HG03354 (cell line): ENCODE data around the gene NCOR2.
A peak's percentile ranks its signal among the peaks of the same experiment; 100 is the strongest.

Source experiments
- ATAC-seq: cut with Tn5 transposase; IDR thresholded peaks from one replicate; pipeline ENCODE4 v1.9.1; 2021; ENCODE audit warnings: mild to moderate bottlenecking; ENCODE audit not compliant: unreplicated experiment, poor library complexity, severe bottlenecking

The NCOR2 gene

DNA sequence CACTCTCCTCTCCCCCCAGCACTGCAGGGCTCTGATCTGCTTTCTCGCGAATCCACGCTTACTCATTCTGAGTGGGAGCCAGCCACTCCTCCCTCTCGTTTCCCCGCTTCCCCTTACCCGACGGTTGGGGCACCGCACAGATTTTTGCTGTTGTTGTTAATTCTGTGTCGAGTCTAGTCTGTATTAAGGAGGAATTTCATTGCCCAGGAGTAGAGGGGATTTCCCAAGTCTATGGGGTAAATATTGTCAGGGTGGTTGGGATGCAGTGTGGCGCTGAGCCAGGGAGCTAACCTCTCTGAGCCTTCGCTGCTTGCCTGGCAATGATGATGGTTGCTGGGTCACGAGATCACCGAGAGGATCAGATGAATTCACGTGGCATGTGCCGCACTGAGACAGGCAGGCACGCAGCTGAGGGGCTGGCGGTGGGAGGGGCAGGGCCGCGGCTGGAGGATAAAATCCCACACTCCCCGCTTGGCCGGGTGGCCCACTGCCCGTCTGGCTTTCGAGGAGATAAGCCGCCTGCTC is 18.5 kb downstream of the NCOR2 start:
- ATAC-seq, result no peak

DNA sequence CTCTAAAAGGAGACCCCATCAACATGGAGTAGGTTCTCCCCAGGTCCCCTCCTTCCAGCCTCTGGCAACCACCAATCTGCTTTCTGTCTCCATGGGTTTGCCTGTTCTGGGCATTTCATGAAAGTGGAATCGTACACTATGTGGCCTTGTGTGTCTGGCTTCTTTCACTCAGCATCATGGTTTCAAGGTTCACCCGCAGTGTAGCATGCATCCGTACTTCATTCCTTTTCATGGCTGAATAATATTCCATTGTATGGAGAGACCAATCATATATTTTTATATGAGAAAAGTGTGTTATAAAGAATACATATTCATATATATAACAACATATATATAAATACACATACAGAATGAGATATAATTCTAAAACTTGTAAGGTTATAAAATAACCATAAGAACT is 19.8 kb downstream of the NCOR2 start:
- no peak for ATAC-seq

DNA sequence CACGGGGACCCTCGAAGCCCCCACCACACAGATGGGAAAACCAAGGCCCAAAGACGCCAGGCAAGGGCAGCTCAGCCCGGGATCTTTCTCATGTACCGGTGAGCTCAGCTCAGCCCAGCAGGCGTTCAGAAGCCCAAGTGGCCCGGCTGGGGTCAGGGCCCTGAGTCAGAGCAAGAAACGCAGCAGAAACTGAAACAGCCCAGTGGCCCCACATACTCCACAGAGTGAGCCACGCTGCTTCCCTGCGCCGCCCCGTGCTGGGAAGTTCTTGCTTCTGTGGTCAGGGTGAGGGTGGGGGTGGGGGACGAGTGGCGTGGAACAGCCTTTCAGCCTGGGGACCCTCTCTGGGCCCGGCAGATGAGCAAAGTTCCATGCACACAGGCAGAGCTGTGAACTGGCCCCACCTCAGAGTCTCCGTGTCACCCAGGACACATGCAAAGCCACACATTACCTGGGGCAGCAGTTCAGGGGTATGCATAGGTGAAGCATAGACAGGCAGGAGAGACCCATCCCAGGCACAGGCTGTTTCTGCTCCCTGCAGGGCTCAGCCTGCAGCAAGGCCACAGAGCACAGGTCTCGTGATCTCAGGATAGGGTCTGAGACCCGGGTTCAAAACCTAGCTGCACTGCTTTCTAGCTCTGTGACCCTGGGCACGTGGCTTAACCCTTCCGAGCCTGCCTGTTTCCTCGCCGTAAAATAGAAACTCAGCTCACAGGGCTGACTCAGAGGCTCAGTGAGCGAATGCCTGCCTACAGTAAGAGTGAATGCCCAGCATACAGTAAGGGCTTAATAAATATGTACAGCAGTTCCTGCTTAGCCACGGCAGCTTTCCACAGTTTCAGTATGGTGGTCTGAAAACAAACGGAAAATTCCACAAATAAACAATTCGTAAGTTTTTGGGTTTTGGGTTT is 21.6 kb downstream of the NCOR2 start:
- ATAC-seq, result peak; percentile 70

DNA sequence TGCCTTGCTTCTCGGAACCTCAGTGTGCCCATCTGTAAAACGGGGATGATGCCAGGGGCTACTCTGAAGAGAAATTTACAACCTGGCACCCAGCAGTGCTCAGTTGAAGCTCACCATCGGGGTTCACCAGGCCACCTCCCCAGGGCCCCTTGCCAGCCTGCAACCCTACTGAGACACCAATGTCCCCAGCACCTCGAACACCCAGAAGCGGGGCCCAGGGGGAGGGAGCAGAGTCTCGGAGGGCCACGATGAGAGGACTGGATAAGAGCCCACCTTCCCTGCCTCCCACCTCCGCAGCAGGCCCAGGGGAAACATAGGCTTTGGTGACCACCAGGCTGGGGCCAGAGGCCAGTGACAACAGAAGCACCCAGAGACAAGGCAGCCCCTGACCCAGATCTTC is 22.4 kb downstream of the NCOR2 start:
- no peak for ATAC-seq

DNA sequence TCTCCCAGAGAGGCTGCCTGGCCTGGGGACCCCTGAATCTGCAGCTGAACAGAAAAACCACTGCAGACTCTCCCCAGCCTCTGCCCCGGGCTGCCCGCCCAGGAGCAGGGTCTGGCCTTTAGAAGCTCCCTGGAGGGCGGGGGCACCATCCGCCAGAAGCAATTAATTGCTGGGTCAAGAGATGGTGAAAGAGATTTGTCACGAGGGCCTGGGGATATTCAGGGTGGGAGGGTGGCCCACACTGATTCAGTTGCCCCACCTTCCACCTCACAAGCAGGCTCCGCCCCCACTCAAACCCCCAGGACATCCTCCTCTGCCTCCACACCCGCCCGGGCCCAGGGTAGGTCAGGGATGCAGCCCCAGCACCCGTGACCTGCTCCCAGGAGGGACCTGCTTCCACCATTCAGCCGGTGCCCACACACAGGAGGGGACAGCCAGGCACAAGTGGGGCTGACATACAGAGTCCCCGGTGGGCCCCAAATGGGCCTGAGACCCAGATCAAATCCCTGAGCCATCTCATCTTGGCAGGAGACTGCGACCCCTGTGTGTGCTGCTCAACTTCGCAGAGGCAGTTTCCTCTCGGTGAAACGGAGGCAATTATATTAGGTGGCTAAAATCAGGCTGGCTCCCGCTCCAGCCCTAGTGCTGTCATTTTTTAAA is 23.0 kb downstream of the NCOR2 start:
- ATAC-seq, result no peak

DNA sequence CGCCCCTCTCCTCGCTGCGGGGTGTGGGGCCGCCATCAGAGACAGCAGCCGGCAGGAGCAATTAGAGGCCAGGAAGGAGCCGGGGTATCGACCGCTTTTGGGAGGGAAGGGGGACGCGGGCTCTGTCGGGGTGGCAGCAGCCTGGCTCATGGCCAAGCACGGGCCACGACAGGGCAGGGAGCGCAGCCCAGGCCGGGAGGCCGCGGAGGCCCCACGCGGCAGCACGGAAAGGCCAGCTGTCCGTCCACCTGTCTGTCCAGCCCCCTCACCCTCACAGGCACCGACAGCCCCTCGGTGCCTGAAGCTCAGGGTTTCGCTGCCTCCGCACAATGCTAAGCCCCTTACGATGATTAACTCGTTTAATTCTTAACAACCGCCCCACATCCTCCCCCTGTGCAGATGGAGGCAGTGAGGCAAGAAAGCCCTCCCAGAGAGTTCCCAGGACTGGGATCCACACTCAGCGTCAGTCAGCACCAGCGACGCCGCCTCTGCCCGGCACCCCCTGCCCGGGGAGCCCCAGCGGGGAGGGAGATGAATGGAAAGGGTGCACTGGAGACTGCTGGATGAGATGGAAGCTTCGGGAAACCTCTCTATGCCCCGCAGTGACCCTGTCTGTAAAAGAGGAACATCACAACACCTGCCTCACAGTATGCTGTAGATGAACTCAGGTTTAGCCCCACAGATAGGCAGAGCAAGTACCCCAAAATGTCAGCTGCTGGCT is 23.7 kb downstream of the NCOR2 start:
- peak; percentile 43 for ATAC-seq

DNA sequence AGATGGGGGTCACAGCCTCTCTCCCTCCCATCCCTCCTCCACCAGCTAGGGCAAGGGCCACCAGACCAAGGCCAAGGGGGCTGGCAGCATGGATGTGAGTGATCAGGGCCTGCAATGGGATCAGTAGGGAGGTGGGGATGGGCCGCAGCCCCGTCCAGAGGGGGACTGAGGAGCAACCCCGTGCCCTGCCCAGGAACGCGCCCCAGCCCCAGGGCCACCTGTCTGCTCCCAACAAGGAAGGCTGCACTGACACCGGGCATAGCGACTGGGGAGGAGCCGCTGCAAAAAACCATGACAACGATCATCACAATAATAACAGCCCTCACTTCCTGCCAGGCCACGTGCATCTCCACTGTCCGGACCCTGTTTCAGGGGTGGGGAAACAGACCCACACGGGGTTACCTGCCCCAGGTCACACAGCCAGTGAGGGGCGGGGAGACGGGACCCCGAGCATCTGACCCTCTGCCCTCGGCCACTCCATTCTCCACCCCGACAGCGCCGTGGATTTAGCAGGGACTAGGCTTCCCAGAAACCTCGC is 24.3 kb downstream of the NCOR2 start:
- ATAC-seq, result peak; percentile 53

DNA sequence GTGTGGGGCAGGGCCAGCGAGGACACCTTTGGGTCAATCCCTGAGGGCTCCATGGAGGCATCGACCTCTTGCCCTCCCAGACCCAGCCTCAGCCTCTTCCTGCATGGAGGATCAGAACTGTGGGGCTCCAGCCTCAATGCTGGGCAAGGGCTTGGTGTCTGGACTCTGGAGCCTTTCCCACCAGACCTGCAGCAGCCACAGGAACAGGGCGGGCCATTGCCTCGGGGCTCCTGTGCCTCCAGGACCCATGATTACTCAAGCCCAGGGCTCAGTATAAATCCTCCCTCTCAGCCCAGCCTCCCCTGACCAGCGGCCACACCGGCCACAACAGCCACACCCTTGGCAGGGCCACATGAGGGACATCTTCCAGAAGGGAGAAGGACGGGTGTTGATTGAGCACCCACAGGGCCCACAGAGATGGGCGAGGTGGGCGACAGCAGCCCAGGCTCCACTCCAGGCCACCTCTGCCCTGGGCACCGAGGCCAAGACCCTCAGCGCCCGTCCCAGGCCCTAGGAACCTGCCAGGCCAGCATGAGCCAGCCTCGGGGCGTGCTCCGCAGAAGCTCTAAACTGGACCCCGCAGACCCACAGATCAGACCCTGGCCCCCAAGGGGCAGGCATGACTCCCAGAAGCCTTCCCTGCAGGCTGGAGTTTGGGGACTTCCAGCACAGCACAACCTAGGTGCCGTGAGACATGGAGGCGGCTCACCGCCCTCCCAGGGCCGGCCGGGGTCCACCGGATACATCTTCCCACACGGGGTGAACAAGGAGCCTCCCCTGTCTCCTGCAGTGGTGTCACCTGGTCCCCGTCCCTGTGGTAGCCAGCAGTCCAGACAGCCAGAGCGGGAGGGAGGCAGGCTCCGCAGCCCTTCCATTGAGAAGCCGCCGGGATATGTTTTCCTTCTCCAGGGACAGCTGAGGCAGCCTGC is 25.1 kb downstream of the NCOR2 start:
- ATAC-seq, result no peak

DNA sequence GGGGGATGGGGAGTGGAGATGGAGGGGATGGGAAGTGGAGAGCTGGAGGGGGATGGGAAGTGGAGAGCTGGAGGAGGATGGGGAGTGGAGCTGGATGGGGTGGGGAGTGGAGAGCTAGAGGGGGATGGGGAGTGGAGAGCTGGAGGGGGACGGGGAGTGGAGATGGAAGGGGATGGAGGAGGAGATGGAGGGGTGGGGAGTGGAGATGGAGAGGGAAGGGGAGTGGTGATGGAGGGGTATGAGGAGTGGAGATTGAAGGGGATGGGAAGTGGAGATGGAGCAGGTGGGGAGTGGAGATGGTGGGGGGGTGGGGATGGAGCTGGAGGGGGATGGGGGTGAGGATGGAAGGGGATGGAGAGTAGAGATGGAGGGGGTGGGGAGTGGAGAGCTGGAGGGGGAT is 26.1 kb downstream of the NCOR2 start:
- ATAC-seq, result no peak

DNA sequence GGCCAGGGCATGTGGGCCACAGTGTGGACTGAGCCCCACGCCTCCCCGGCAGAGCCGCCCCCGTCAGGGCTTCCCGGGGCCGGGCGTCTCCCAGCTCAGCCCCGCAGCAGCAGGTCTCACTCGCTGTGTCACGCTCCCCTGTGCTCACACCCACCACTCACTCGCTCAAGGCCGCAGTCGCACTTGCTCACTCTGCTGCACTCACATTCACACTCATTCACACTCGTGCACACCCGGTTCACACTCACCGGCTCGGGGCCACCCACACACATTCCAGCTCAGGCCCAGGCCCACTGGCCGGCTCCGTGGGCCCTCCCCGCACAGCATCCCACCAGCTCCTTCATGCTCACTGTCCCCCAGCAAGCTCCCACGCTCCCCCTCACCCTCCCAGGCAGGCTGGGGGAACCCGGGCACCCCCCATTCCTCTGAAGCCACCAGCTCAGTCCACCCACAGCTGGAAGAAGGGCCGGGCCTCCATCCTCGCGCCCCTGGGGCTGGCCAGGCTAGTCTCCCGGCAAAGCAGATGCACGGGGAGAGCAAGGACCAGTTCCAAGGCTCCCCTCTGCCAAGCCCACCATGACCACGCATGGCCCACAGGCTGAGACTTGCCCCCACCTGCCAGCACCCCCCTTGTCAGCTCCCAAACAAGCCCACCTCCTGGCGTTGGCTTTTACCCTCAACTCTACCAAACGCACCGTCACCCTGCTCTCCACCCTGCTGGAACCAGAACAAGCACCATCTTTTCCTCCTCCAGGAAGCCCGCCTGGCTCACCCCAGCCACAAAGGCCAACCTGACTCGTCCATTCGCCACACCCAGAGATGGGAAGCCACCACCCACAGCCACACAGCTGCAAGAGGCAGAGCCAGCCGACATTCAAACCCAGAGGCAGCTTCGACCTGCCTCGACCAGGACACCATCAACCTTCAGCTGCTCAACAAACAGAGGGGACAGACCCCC is 28.0 kb downstream of the NCOR2 start:
- ATAC-seq, result no peak

DNA sequence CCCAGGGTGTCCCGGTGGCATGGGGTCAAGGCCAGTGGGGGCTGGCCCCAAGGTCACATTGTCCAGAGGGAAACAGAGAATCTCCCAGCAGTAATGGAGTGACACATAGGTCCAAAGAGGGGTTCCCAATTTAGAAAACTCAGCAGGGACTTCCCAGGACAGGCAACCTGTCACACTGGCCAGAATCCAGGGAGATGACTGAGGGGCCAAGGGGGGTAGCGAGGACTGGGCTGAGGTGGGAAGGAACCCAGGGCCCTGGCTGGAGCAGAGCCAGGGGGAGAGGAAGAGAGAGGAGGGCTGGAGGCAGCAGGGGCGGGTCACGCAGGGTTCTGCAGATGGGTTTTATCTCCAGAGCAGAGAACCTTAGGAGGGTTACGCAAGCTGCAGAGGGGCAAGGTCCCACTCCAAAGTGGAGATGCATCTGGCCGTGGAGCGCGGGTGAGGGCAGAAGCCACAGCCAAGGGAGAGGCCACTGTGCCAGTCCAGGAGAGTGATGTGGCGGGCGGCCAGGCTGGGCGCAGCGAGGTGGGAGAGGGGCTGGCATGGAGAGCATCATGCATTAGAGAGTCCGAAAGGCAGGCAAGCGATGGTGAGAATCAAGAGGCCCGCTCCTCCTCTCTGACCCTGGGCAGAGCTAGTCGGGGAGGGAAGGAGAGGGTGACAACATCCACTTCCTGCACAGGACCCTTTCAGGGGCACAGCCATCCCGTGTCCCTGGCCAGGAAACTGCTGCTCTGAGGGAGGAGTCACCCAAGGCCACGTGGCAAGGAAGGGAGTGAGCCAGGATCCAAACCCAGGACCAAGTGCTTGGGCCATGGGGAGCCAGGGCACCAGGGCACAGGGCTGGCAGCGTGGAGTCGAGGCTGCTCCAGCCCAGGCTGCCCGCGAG is 29.0 kb downstream of the NCOR2 start:
- ATAC-seq, result no peak

DNA sequence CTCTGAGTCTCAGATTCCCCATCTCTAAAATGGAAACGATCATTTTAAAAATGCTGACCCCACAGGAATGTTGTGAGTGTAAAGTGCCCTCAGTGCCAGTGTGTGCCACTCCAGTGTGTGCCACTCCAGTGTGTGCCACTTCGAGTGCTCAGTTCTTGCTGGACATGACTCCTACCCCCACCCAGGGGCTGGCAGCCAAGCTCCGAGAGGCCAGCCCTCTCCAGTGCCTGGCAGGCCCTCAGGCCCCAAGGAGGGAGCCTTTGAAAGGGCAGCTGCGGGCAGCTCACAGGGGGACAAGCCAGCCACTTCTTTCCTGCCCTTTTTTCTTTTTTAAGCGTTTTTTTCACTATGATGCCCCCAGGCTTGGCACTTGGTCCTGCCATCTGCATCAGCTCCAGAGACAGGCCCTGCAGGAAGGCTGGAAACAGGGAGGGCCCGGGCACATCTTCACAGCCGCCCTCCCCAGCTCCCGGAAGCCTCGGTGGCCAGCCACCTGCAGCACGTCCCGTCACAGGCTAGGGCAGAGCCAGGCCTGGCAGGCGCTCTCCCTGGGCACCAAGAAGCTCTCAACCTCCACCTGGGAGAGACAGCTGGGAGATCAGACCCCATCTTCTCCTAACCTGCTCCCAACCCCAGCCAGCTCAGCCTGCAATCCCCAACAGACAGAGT is 29.8 kb downstream of the NCOR2 start:
- no peak for ATAC-seq

DNA sequence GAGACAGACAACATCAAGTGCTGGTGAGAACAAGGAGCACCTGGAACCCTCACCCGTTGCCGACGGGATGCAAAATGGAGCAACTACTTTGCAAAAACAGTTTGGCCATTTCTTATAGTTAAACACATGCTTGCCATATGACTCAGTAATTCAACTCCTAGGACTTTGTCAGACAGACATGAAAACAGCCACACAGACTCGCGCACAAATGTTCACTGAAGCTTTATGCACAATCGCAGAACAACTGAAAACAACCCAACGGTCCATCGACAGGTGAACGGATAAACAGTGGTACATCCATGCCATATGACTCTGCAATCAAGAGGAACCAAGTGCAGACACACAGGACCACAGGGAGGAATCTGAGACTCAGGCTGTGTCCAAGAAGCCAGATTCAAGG is 30.8 kb downstream of the NCOR2 start:
- no peak for ATAC-seq

DNA sequence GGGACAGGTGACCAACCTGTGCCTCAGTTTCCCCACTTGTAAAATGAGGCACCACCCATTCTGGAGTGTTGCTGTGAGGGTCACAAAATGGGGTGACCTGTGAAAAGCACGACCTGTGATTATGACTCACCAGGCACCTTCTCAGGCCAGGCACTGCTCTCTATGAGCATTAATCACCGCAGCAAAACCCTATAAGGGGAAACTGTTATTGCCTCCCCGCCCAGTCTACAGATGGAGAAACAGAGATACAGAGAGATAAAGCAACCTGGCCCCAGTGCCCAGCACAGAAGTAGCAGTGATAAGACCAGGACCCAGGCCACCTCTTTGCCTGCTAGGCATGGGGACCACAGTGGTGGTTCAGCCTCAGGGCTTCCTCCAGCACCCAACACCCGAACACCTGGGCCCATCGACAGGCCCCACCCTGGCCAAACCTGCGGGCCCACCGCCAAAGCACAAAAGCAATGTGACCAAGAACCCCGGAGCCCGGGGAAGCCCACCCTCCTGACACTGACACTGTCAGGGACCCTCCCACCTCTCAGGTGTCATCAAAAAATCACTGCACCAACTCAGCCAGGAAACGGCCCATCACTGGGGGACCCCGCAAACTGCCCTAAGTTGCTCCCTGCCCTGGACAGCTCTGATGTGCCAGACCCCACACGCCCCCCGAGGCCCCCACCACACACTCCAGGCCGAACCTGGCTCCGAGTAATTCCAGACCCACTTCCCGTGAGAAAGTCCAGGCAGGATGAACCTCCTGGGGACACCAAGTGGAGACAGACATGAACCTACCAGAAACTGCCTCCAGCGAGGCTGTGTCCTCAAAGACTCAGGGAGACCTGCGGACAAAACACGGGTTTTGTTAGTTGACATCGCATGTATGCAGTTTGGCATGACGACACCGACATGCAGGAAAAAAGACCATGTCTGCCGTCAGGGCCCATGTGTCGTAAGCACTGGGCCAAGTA is 32.4 kb downstream of the NCOR2 start:
- ATAC-seq, result no peak

DNA sequence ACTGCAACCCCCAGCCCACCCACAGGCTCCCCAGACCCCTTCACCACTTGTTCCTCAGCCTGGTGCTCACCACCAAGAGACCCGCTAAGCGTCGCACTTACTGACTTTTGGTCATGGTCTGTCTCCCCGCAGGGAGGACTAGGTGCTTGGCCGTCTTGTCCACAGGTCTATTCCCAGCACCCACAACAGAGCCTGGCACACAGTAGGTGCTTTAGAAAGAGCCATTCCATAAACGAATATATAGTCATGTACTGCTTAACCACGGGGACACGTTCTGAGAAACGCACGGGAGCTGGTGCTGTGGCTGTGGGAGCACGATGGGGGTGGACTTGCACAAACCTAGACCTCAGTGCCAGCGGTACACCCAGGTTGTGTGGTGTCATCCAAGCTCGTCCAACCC is 34.0 kb downstream of the NCOR2 start:
- ATAC-seq, result no peak

DNA sequence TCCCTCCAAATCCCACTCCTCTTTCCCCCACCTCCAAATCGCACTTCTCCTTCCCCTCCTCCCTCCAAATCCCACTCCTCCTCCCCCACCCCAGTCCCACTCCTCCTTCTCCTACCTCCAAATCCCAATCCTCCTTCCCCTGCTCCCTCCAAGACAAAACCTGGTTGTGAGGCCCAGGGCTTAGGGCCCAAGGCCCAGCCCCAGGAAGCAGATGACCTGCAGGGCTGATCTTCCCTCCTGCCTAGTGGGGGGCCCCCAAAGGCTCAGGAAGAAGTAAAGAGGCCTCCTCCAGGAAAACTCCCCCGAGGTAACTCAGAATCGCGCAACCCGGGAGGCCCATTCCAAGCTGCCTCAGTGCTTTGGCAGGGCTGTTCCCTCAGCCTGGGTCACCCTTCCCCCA is 34.4 kb downstream of the NCOR2 start:
- ATAC-seq, result no peak
